Measurements from ENCODE around the gene SLC35D2.

The SLC35D2 gene

GRCh38 chr9:96281641-96282040 lies 101.9 kb downstream of the SLC35D2 start:
- no peak for DNase-seq
- no peak for TF ChIP-seq CTCF (IDR thresholded peaks at IDR 0.05; ENCODE audit: low read depth, low read length, missing control alignments)
- in situ Hi-C loops (cut with HindIII; ENCODE audit: low pct_ligation_motif_present, low sequenced_read_pairs): no loop called here
- no peak overlapping the region for H3K27ac ChIP-seq
- no peaks in the 10 kb centered on the region for H3K36me3 ChIP-seq (replicated peaks)
- H3K4me3 ChIP-seq (ENCODE audit: low read depth, low read length): no peak overlapping the region
- H3K27me3 ChIP-seq (replicated peaks): no peaks in the 10 kb centered on the region

- Histone ChIP-seq H3K27ac (no peak overlapping the region), H3K4me3 (ENCODE audit: low read depth, low read length) (no peak overlapping the region), H3K36me3 (replicated peaks) (no peaks in the 10 kb centered on the region), H3K27me3 (replicated peaks) (no peaks in the 10 kb centered on the region)
- in situ Hi-C loops (cut with HindIII; ENCODE audit: low pct_ligation_motif_present, low sequenced_read_pairs): no loop called here
- no peak for TF ChIP-seq CTCF (IDR thresholded peaks at IDR 0.05; ENCODE audit: low read depth, low read length, missing control alignments)
- DNase-seq: no peak
Measured at GRCh38 chr9:96279932-96280331, 103.6 kb downstream of the SLC35D2 start.

GRCh38 chr9:96274939-96275338 lies 108.6 kb downstream of the SLC35D2 start:
- no peak overlapping the region for H3K4me3 ChIP-seq (ENCODE audit: low read depth, low read length)
- no peak overlapping the region for H3K27ac ChIP-seq
- H3K27me3 ChIP-seq (replicated peaks): no peaks in the 10 kb centered on the region
- no peak for DNase-seq
- no peak for TF ChIP-seq CTCF (IDR thresholded peaks at IDR 0.05; ENCODE audit: low read depth, low read length, missing control alignments)
- in situ Hi-C loops (cut with HindIII; ENCODE audit: low pct_ligation_motif_present, low sequenced_read_pairs): no loop called here
- H3K36me3 ChIP-seq (replicated peaks): no peaks in the 10 kb centered on the region

Data from brain microvascular endothelial cell (primary cell).